Measurements from ENCODE around the gene FYB1.
"Not testable (repeated sequence)": the region's sequence is repeated elsewhere in the genome, so short reads cannot be mapped to it uniquely, and the experiment has no call there.

Gene FYB1, protein sequence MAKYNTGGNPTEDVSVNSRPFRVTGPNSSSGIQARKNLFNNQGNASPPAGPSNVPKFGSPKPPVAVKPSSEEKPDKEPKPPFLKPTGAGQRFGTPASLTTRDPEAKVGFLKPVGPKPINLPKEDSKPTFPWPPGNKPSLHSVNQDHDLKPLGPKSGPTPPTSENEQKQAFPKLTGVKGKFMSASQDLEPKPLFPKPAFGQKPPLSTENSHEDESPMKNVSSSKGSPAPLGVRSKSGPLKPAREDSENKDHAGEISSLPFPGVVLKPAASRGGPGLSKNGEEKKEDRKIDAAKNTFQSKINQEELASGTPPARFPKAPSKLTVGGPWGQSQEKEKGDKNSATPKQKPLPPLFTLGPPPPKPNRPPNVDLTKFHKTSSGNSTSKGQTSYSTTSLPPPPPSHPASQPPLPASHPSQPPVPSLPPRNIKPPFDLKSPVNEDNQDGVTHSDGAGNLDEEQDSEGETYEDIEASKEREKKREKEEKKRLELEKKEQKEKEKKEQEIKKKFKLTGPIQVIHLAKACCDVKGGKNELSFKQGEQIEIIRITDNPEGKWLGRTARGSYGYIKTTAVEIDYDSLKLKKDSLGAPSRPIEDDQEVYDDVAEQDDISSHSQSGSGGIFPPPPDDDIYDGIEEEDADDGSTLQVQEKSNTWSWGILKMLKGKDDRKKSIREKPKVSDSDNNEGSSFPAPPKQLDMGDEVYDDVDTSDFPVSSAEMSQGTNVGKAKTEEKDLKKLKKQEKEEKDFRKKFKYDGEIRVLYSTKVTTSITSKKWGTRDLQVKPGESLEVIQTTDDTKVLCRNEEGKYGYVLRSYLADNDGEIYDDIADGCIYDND

DNA sequence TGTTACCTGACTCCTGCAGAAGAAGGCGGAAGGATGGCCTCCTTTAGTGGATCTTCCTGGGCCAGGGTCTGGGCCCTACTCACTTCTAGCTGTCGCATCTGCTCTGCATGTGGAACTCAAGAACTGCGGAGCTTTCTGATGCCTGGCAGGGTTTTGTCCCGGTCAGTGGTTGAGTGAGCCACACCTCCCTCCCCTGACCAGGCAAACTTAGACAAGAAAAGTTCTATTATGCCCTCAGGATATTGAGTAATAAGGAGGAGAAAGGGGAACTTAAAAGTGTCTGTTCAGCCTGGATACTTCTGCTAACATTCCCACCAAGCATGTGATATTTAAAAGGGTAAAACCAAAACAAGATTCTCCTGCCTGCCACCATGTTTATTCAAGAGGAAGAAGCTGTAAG, at the start of gene FYB1:
Gene FYB1 (minus strand): TSS at position 127 of the 400 bp plus-strand sequence. CDS start 16,603 bp downstream, outside the sequence.
- no peak for DNase-seq (ENCODE audit: low spot score)

DNA sequence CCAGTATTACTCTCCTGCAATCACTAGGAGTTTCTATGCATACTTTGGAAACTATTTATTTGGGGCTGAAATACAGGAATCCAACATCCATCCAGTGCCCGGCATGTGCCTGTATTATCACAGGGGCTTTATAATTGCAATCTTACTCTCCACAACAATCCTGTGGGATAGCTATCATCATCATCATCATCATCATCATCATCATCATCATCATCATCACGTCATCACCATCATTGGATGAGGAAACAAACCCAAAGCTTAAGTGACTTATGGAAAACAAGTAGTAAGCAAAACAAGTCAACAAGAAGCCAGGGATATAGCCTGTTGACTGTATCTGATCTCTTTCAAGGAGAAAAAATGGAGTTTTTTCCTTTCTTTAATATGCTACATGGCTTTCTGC, 47.8 kb upstream of the FYB1 start:
- DNase-seq (ENCODE audit: low spot score) = no peak

DNA sequence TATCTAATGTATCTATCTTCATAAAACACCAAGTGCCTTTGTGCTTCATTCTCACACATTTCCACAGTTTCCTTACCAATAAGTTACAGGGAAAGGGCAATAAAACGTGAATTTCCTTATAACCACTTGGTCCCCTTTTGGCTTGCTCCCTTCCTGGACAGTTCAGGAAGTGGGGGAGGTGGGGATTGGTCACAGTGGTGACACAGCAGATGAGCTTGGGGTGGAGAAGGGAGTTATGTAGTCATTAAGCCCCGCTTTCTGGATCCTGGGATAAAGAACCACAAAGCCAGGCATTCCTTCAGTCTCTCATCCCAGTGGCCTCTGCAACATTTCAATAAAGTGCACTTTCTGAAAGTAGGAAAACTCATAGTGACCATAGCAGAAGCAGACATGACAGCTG, 47.1 kb upstream of the FYB1 start:
- no peak for DNase-seq (ENCODE audit: low spot score)

DNA sequence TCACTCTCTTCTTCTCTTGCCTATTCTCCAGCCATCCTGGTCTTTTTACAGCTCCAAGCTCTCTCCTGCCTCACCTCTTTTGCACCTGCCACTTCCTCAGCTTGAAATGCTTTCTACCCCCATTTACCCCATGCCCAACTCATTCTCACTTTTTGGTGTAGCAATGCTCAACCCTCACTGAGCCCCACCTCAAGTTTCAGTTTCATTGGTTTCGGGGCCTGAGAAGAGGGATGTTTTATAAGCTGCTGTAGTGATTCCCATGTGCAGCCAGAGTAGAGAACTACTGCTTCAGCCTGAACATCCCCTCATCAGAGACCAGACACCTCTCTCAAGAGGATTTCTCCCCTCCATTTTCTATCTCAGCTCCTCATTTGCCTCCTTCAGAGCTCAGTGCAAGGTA, 45.2 kb upstream of the FYB1 start:
- DNase-seq (ENCODE audit: low spot score) = no peak

GRCh38 chr5:39262981-39263380, 43.6 kb upstream of the FYB1 start:
- DNase-seq (ENCODE audit: low spot score) = no peak

DNA sequence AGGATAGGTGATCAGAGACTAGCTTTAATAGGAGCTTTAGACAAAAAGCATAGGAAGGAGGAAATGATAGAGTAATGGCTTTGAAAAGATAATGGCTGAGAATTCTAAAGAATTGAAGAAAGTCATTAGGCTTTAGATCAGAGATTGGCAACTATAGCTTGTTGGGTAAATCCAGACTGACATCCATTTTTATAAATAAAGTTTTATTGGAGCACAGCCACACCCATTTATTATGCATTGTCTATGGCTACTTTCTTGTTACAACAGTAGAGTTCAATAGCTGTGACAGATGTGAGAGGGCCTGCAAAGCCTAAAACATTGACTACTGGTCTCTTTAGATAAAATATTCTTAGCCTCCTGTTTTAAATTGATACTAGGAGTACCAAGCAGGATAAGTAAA, 40.7 kb upstream of the FYB1 start:
- no peak for DNase-seq (ENCODE audit: low spot score)

GRCh38 chr5:39257554-39257953, 38.2 kb upstream of the FYB1 start:
- no peak for DNase-seq (ENCODE audit: low spot score)

GRCh38 chr5:39256477-39257235, 37.3 kb upstream of the FYB1 start:
- DNase-seq (ENCODE audit: low spot score) = peak; percentile 81

DNA sequence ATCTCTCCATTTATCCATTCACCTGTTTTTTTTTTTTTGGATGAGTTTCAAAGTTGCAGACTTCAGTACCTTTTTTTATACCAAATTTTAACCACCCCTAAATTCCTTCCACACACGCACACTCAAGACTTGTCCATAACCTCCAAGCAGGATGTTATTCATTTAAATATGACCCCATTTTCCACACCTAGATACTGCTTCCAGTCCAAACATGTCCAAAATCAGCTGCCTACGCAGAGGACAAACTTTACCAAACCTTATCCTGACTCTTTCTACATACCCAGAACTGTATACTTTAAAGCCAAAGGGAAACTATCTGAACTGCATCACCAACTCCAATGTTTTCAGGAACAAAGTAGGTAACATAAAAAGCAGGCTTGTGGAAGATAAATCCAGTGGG, 36.0 kb upstream of the FYB1 start:
- no peak for DNase-seq (ENCODE audit: low spot score)

- no peak for DNase-seq (ENCODE audit: low spot score)
These were observed 35.3 kb upstream of the FYB1 start for GRCh38 chr5:39254671-39255070.

- no peak for DNase-seq (ENCODE audit: low spot score)
These were observed 33.8 kb upstream of the FYB1 start for GRCh38 chr5:39253196-39253595.

GRCh38 chr5:39249564-39250274, 30.4 kb upstream of the FYB1 start:
- DNase-seq (ENCODE audit: low spot score) = no peak

GRCh38 chr5:39249069-39249468, 29.7 kb upstream of the FYB1 start:
- no peak for DNase-seq (ENCODE audit: low spot score)

DNA sequence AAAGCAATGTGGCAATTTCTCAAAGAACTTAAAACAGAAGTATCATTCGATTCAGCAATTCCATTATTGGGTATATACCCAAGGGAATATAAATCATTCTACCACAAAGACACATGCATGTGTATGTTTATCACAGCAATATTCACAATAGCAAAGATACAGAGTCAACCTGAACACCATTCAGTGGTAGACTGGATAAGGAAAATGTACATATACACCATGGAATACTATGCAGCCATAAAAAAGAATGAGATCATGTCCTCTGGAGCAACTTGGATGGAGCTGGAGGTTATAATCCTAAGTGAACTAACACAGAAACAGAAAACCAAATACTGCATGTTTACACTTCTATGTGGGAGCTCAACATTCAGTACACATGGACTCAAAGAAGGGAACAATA, 21.4 kb upstream of the FYB1 start:
- no peak for DNase-seq (ENCODE audit: low spot score)

- DNase-seq (ENCODE audit: low spot score) = peak; percentile 25
These were observed 19.2 kb upstream of the FYB1 start for GRCh38 chr5:39238366-39239105.

DNA sequence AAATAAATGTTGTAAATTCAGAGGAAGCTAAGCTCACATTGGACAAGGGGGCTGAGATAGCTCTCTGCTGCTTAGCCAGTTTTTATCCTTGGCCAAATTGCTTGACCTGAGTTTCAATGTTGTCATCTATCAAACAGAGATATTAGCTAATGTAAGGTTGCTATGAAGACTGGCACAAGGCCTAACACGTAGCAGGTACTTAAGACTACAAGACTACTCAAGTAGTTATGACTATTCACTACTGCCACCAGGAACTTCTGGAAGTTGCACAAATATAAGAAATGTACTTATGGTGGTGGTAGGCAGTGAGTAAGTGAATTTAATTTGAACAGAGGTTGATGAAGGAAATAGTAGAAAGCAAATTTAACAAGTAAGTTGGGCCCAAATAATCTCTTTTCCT, 17.4 kb upstream of the FYB1 start:
- no peak for DNase-seq (ENCODE audit: low spot score)

GRCh38 chr5:39235648-39236047, 16.3 kb upstream of the FYB1 start:
- DNase-seq (ENCODE audit: low spot score) = no peak

DNA sequence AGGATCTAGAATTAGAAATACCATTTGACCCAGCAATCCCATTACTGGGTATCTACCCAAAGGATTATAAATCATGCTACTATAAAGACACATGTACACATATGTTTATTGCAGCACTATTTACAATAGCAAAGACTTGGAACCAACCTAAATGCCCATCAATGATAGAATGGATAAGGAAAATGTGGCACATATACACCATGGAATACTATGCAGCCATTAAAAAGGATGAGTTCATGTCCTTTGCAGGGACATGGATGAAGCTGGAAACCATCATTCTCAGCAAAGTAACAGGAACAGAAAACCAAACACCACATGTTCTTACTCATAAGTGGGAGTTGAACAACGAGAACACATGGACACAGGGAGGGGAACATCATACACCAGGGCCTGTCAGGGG, 15.1 kb upstream of the FYB1 start:
- DNase-seq (ENCODE audit: low spot score) = not testable (repeated sequence)

DNA sequence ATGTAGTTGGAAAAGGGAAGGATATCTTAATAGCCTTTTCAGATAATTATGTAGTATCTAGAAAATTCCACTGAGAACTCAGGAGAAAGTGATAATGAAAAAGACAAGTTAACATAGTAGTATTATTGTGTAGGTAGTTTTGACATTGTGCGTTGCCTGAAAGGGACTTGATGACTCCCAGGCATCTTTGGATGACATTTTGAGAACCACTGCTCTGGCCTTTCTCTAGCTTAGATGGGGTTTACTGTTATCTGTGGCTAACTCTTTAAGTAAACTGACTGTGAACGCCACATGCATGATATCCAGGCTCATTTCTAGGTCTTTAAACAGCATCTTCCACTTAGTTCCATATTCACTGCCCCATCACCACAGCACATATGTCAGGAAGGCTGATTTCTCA, 14.4 kb upstream of the FYB1 start:
- DNase-seq (ENCODE audit: low spot score) = no peak

GRCh38 chr5:39231705-39232525, 12.6 kb upstream of the FYB1 start:
- DNase-seq (ENCODE audit: low spot score) = peak; percentile 69
